Common myeloid progenitor, CD34-positive (primary cell): ENCODE measurements around the gene ATP11B.

ENCODE experiments used
- CTCF ChIA-PET: fragments of 350-600 bp; sonication (Branson Sonifier 250); formaldehyde crosslinking; loops from one replicate; lab custom pipeline; 2021; ENCODE audit warnings: antibody characterized with exemption; lab: Charles Lee
- POLR2A ChIA-PET: fragments of 350-600 bp; sonication (Branson Sonifier 250); formaldehyde crosslinking; loops from one replicate; lab custom pipeline; 2021; ENCODE audit warnings: antibody characterized with exemption; lab: Charles Lee
- DNase-seq, 3 donors: peaks; one replicate each; pipeline versions ENCODE4 v3.0.0 to v3.0.0-alpha.2; 2013
- H3K27ac ChIP-seq, 2 experiments: 1 replicate in 1 of 2; 2 replicates in 1 of 2; pipeline ENCODE4 v1.7.0; 2013; ENCODE audit warnings: inconsistent platforms in 2 of 2, low read length in 2 of 2, mild to moderate bottlenecking in 2 of 2, low read depth in 1 of 2, moderate library complexity in 1 of 2; ENCODE audit not compliant: severe bottlenecking in 2 of 2, insufficient read depth in 1 of 2, poor library complexity in 1 of 2
- H3K27me3 ChIP-seq, 5 experiments: replicated peaks in 2 of 5; 1 replicate in 3 of 5; 2 replicates in 2 of 5; pipeline versions ENCODE4 v1.6.1 to v1.7.0; 2013; ENCODE audit warnings: low read length in 4 of 5, mild to moderate bottlenecking in 2 of 5, moderate library complexity in 2 of 5, inconsistent platforms in 1 of 5; ENCODE audit not compliant: insufficient read depth in 5 of 5, control insufficient read depth in 4 of 5
- H3K36me3 ChIP-seq, 4 experiments: 1 replicate in 2 of 4; 2 replicates in 2 of 4; pipeline versions ENCODE4 v1.6.1 to v1.7.0; 2013; ENCODE audit warnings: low read length in 3 of 4, control low read depth in 1 of 4, mild to moderate bottlenecking in 1 of 4; ENCODE audit not compliant: control insufficient read depth in 4 of 4, insufficient read depth in 4 of 4
- H3K4me1 ChIP-seq, 4 experiments: 1 replicate in 3 of 4; 2 replicates in 1 of 4; pipeline versions ENCODE4 v1.6.1 to v1.7.1; 2013; ENCODE audit warnings: low read length in 3 of 4, mild to moderate bottlenecking in 3 of 4, control low read depth in 1 of 4, inconsistent platforms in 1 of 4, moderate library complexity in 1 of 4; ENCODE audit not compliant: control insufficient read depth in 4 of 4, insufficient read depth in 4 of 4; ENCODE audit errors: control extremely low read depth in 1 of 4
- H3K4me3 ChIP-seq, 7 experiments: 1 replicate in 4 of 7; 2 replicates in 3 of 7; pipeline versions ENCODE4 v1.5.1 to v1.7.0; 2013; ENCODE audit warnings: mild to moderate bottlenecking in 7 of 7, low read length in 6 of 7, moderate library complexity in 6 of 7, inconsistent platforms in 2 of 7, low read depth in 2 of 7, control low read depth in 1 of 7; ENCODE audit not compliant: insufficient read depth in 4 of 7, control insufficient read depth in 1 of 7; ENCODE audit errors: extremely low read depth in 1 of 7
- H3K9me3 ChIP-seq, 5 experiments: 1 replicate in 4 of 5; 2 replicates in 1 of 5; pipeline versions ENCODE4 v1.6.1 to v1.7.1; 2013; ENCODE audit warnings: low read length in 4 of 5, mild to moderate bottlenecking in 2 of 5, inconsistent platforms in 1 of 5, low read depth in 1 of 5, moderate library complexity in 1 of 5; ENCODE audit not compliant: control insufficient read depth in 4 of 5, insufficient read depth in 2 of 5; ENCODE audit errors: control extremely low read depth in 1 of 5
- WGBS: methylation state at CpG from one replicate; pipeline ENCODE4 v1.1.5; 2013; ENCODE audit not compliant: insufficient coverage; 5-methylcytosine and 5-hydroxymethylcytosine counted together

Gene ATP11B

DNA sequence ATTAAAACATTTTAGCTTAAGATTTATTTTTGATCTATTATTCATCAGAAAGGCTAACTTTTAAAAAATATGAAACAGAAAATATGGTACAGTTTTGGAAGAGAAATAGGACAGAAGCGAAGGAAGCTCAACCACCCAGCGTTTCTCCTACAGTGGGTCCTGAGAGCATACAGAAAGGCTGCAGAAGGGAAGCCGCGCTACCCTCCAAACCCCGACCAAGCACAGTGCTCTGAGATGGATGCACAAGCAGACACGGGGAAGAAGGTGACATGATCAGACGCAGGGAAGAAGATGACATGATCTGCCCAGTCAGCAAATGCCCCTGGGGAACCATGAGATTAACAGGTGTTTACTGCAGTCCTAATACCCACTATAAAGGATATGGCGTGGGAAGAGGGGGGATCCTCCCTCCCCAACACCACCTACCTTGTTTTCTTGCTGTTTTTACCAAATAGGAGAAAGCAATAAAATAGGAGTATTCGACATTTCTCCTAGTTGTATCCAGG lies 172.6 kb downstream of the ATP11B start:
- no peak for DNase-seq
- Histone ChIP-seq H3K9me3 (no peaks in the 10 kb centered on the region), H3K4me3 (no peak overlapping the region), H3K36me3 (peaks cover 8 to 16% (median 14%) of the 10 kb centered on the region in 4 experiments), H3K27me3 (no peaks in the 10 kb centered on the region), H3K4me1 (peaks cover 20 to 33% (median 21%) of the 10 kb centered on the region in 4 experiments), H3K27ac (no peak overlapping the region)
- CTCF ChIA-PET = no interaction called here
- 95% methylated on average over 7 of the region's 9 CpGs for WGBS
- POLR2A ChIA-PET = no interaction called here

DNA sequence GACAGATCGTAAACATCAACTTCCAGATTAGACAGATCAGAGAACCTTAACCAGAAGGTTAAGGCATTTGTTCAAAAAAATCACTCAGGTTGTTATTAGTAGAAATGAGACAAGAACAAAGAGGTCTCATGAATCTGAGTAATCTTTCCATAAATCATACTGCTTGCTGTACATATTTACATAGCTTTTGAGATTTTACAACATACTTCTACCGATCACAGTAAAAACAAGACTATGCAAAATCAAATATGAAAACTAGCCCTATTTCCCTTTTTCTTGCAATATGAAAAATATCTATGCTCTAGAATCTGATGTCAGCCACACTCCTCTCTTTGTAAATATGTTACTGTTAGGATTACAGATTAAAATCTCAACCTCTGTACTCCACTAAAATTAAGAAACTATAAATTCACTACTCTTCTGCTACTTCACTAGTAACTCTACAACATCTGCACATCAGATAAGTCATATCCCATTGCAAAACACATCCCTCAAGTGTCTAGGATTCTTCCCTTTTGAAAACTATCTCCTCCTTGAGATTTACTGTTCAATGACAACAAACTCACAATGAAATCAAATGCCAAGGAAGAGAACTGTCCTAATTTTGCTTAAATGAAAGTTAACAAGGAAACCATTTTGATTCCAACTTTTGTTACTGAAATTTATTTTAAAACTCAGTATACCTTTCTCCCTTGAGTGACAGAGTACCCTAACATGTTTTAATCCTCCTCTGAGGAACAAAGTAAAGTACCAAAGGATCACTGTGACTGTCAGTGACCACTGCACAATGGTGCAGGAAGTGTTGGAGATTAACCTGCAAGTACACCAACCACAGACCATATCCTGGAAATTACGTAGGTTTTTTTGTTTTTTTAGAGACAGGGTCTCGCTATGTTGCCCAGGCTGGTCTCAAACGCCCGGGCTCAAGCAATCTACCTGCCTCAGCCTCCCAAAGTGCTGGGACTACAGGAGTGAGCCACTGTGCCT lies 174.2 kb downstream of the ATP11B start:
- Histone ChIP-seq H3K9me3 (no peaks in the 10 kb centered on the region), H3K4me1 (peaks cover 20 to 42% (median 21%) of the 10 kb centered on the region in 4 experiments), H3K27me3 (no peaks in the 10 kb centered on the region), H3K4me3 (no peak overlapping the region), H3K27ac (no peak overlapping the region), H3K36me3 (peaks cover 3 to 11% (median 6%) of the 10 kb centered on the region in 4 experiments)
- peak; percentile 19 to 76 (median 59) for DNase-seq
- CTCF ChIA-PET = no interaction called here
- WGBS = 53% methylated on average over 5 of the region's 6 CpGs
- POLR2A ChIA-PET = interaction anchor here (0.7 kb wide), 1 partner anchor 163 kb away, joined by 3 read pairs; no protein-coding TSS in a partner anchor

DNA sequence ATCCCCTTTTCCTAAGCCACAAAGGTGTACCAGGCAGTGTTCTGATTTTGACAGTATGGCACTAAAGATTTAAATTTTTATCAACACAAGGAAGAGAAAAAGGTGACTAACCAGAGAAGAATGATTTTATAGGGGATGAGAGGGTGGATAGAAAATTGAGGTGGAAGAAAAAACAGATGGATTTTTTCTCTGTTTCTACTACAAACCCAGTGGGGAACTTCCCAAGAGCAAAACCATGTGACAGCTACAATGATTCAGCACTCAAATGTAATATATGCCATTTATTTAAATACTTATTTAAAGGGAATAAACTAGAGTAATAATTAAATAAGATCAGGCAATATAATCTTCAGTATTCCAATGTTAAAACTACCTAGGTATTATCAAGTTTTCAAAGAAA lies 176.0 kb downstream of the ATP11B start:
- no peak overlapping the region for H3K4me3 ChIP-seq
- H3K36me3 ChIP-seq = peaks cover 0 to 3% (median 2%) of the 10 kb centered on the region in 4 experiments
- peak overlapping the region; percentile 50 to 74 for H3K27ac ChIP-seq
- peaks cover 20 to 42% (median 21%) of the 10 kb centered on the region in 4 experiments for H3K4me1 ChIP-seq
- ChIA-PET POLR2A (interaction anchor here (0.9 kb wide), 1 partner anchor 10 kb away, joined by 3 read pairs; no protein-coding TSS in a partner anchor), CTCF (interaction anchor here (0.8 to 1.1 kb wide), 3 partner anchors 9 to 52 kb away, joined by 3 to 5 read pairs (median 3); no protein-coding TSS in a partner anchor)
- no peaks in the 10 kb centered on the region for H3K9me3 ChIP-seq
- no peaks in the 10 kb centered on the region for H3K27me3 ChIP-seq
- DNase-seq = peak; percentile 29 to 83 (median 79)

DNA sequence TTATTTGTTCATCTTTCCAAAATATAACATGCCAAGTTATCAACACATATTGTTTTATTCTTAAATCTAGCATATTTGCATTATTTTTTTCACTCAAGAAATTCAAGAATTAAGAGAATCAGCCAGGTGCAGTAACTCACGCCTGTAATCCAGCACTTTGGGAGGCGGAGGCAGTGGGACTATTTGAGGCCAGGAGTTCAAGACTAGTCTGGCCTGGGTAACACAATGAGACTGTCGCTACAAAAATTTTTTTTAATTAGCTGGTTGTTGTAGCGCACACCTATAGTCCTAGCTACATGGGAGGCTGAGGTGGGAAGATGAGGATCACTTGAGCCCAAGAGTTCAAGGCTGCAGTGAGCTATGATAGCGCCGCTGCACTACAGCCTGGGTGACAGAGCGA lies 176.5 kb downstream of the ATP11B start:
- CTCF ChIA-PET = interaction anchor here (1.1 kb wide), 1 partner anchor 9 kb away, joined by 5 read pairs; no protein-coding TSS in a partner anchor
- DNase-seq = no peak
- POLR2A ChIA-PET = interaction anchor here (0.9 kb wide), 1 partner anchor 9 kb away, joined by 3 read pairs; no protein-coding TSS in a partner anchor
- peaks cover 0 to 3% (median 2%) of the 10 kb centered on the region in 4 experiments for H3K36me3 ChIP-seq
- no peak overlapping the region for H3K4me3 ChIP-seq
- H3K27ac ChIP-seq = peak overlapping the region; percentile 50 to 74
- no peaks in the 10 kb centered on the region for H3K27me3 ChIP-seq
- H3K9me3 ChIP-seq = no peaks in the 10 kb centered on the region
- H3K4me1 ChIP-seq = peaks cover 20 to 42% (median 21%) of the 10 kb centered on the region in 4 experiments
- 100% methylated on average over 2 of the region's 7 CpGs for WGBS

DNA sequence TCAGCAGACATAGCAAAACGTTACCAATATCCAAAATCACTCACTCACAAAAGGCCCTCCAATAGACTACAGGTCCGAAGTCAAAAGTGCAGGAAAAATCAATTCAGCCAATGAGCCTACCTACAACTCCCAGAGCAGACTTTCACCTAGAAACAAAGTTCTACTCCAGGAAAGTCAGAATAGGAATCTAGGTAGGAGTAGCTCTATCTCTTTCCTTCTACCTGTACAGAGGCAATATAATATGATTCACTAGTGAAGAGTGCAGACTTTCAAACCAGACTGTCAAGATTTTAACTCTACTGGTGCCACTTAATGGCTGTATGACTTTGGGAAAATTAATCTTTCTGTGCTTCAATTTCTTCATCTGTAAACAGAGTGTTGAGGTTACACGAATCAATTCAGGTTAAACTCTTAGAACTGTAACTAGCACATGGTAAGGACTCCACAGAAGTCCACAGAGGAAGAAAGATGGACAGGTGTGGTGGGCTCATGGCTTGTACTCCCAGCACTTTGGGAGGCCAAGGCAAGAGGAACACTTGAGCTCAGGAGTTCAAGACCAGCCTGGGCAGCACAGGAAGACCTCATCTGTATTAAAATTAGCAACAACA lies 177.6 kb downstream of the ATP11B start:
- no peak overlapping the region for H3K4me3 ChIP-seq
- no peak overlapping the region for H3K27ac ChIP-seq
- H3K36me3 ChIP-seq = peaks cover 0 to 3% (median 2%) of the 10 kb centered on the region in 4 experiments
- WGBS = 93% methylated on average over 3 of the region's 3 CpGs
- H3K9me3 ChIP-seq = no peaks in the 10 kb centered on the region
- peaks cover 20 to 41% (median 21%) of the 10 kb centered on the region in 4 experiments for H3K4me1 ChIP-seq
- CTCF ChIA-PET = interaction anchor here (1.1 to 1.2 kb wide), 2 partner anchors 8 to 24 kb away, joined by 3 to 5 read pairs; no protein-coding TSS in a partner anchor
- H3K27me3 ChIP-seq = no peaks in the 10 kb centered on the region
- no peak for DNase-seq
- POLR2A ChIA-PET = no interaction called here
